Embryonic facial prominence (tissue), 1 donor: ENCODE data around the gene INTS13.
"Not testable (repeated sequence)": the region's sequence is repeated elsewhere in the genome, so short reads cannot be mapped to it uniquely, and the experiment has no call there.

Source experiments
- DNase-seq: peaks from one replicate; pipeline ENCODE4 v3.0.0-alpha.2; 2016; ENCODE audit errors: extremely low spot score

INTS13 gene

DNA sequence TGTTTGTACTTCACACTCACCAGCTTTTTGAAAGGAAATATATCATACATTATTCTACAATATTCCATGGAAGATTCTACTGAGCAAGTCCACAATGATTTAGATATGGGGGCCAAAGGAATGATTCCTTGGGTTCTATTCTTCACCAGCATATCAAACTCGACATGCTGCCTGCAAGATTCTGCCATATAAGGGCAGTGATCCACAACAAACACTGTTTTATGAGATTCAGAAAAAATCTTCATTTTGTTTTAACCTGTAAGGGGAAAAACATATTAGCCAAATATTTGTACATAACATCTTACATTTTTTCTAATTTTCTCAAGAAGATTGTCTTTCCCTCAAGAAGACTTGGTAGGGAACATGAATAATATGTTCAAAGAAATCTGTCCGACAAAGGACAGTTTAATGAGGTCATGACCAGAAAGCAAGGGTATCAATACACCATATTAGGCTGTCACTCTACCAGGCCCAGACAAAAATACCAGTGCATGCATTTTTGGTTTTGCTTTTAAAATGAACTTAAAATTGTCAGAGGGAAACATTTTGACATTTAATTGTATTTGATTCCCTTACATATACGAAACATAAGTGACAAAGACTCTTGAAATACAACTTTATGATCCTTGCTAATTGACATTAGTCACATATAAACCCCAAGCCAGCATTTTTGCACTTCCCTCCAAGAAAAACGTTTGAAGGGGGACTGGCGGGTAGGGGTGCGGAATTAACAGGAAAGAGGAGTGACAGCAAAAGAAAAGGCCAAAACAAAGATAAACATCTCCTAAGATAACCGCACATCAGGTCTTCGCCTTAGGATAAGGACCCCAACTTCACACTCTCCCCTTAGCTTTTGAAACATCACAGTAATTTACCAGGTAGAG, 980 bp downstream of the INTS13 start:
- no peak for DNase-seq

DNA sequence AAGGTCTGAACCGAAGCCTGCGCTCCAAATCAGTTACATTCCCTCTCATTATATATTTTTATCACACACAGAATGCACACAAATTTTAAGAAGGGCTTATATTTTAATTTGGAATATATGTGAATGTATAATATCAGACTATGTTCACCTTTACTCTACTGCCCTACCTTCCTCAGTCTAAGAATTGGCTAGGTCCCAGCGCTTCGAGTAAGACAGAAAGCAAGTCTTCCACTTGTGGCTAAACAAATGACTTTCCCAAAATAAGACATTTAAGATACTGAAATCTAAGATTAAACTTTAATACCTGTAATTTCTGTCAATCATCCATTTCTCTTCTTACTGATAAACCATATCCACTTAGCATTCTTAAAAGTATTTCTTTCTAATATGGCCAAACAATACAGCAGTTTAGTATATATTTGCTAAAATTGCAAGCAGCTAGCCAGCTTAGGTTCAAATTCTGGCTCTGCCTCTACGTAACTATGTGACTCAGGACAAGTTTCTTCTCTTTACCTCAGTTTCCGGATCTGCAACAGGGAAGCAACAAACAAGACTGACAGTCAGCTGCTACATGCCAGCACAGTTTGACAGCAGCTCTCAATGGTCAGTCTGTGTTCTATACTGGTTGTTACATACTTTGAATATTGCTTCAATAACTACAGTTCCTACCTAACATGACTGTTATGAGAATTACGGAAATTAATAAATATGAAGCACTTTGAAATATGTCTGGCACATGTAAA, 2.0 kb downstream of the INTS13 start:
- DNase-seq = no peak

DNA sequence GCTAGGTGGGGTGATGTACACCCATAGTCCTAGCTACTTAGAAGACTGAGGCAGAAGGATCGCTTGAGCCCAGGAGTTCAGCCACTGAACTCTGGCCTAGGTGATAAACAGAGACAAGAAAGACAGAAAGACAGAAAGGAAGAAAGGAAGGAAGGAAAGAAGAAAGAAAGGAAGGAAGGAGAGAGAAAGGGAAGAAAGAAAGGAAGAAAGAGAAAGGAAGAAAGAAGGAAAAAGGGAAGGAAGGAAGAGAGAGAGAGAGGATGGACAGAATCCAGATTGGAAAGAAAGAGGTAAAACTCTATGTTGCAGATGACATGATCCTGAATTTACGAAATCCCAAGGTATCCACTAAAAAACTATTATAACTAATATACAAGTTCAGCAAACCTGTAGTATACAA, 8.2 kb downstream of the INTS13 start:
- DNase-seq = no peak

DNA sequence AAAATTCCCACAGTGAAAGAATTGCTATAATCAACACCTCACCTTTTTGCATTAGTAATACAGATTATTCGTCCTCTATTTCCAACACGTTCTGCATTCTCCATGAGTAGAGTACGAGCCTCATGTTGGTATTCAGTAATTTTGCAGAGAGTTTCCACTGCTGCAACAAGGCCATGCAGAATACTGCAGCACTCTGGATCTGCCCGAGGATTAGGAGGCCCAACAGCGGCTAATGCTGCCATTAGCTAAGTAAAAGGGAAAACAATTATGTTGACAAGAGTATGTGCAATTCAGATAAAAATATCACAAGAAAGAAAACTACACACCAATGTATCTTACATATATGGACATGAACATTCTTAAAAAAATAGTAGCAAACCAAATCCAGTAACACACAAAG, 9.1 kb downstream of the INTS13 start:
- DNase-seq = no peak

DNA sequence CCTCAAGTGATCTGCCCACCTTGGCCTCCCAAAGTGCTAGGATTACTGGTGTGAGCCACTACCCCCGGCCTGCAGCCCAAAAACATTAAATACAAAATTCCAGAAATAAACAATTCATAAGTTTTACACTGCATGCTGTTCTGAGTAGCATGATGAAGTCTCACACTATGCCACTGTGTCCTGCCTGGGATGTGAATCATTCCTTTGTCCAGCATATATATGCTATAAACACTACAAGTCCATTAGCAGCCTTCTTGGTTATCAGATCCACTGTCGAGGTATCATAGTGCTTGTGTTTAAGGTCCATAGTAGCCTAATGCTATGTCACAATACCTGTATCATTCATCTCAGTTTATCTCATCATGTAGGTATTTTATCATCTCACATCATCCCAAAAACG, 15.9 kb downstream of the INTS13 start:
- no peak for DNase-seq

DNA sequence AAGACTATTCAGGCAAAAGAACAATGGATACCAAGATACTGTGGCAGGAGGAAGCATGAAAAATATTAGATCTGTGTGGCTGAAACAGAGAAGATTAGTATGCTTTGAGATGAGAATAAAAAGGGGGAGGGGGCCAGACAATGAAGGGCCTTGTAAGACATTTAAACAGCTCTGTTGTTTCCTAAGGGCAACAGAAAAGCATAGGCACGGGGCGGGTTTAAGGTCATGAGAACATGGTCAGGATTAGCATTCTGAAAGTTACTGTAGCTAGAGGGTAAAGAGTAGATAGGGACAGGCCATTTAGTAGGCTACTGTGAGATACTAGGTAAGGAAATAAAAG, 18.6 kb downstream of the INTS13 start:
- DNase-seq = no peak

DNA sequence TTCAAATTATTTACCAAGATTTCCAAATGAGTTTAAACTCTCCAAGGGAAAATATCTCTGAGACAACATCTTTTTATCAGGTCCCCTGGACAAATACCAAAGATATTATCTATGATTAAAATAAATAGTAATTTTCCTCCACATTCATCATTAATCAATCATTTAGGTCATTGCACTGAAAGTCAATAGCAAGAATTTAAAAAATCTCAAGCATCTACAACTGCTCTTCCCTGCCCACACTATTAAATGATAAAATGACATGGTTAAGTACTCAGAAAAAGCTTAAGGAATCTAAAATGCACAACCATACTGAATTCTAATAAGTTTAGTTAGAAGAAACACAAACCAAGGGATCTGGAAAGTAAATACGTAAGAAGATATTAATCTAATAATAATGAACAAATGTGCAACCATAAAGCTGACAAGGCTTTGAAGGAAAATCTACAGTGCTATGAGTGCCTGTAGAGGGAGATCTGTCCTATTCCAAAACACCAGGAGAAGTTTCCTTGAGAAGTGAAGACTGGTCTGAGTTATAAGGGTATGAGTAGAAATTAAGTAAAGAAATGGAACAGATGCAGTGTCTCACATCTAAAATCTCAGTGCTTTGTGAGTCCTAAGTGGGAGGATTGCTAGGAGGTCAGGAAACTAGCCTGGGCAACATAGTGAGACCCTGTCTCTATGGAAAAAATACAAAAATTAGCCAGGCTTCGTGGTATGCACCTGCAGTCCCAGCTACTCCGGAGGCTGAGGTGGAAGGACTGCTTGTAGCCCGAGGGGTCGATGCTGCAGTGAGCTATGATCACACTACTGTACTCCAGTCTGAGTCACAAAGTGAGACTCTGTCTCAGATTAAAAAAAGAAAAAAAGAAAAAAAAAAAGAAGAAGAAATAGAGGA, 19.2 kb downstream of the INTS13 start:
- no peak for DNase-seq

DNA sequence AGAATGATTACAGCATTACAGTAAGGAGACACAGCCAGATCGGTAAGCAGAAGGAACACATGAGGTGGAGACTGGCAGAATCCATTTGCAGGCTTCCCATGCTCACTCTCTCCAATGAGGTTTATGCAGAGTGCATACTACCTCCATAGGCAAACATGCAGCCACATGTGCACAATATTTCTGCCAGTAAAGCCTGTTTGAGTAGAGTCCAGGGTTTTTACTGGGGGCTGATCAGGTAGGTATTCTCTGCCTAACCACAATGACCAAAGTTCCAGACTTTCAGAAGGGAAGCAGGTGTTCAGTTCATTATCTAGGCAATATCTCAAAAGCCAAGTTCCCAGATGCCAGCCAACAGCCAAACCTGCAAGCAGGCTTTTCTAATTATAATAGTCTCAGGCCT, 31.1 kb downstream of the INTS13 start:
- no peak for DNase-seq

DNA sequence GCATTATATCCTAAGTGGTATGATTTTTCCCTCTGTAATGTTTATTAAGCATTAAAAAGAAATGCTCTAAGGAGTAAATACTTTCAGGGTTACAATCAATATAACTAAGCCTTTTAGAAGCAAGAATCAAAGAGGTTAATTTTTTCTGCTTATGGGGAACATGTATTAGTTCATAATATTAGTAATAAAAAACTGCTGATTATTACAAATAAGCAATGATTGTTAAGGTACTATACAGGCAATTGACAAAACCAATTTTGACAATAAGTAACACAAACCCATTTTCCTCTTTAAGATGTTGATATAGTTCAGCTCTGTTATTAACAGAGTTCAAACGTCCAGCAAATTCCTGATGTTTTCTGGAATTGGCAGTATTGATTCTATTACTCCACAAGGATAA, 31.8 kb downstream of the INTS13 start:
- DNase-seq = no peak

DNA sequence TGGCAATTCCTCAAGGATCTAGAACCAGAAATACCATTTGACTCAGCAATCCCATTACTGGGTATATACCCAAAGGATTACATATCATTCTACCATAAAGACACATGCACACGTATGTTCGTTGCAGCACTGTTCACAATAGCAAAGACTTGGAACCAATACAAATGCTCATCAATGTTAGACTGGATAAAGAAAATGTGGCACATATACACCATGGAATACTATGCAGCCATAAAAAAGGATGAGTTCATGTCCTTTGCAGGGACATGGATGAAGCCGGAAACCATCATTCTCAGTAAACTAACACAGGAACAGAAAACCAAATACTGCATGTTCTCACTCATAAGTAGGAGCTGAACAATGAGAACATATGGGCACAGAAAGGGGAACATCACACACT, 34.4 kb downstream of the INTS13 start:
- DNase-seq = not testable (repeated sequence)

DNA sequence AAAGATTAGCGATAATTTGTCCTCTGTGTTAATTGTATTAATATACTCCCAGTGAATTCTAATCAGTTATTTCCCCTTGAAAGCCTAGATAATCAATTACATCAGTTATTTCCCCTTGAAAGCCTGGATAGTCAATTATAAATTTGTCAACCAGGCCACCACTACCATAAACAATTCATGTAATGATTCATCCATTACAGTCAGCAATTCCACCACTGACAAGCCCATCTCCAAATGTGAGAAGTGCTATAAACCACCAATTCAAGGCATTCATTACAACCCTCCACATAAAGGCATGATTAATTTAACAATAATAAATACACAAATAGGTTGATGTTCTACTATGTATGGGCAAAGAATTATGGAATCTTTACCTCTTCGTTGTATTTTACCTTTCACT, 40.9 kb downstream of the INTS13 start:
- no peak for DNase-seq

DNA sequence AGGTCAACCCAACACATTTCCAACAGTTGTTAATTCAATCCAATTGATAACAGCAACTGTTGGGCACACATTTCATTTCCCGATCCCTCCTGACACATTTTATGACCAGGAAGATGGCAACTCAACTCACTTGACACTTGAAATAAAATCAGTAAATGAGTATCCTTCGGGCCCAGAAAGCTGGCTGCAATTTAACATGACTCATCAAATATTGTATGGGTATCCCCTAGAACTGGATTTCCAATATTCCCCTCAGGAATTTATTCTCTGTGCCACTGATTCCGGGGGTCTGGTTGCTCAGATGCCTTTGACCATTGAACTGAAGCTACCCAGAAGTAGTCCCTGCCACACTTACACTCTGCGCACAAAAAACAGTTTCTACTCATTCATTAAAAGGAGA, 42.1 kb downstream of the INTS13 start:
- no peak for DNase-seq

DNA sequence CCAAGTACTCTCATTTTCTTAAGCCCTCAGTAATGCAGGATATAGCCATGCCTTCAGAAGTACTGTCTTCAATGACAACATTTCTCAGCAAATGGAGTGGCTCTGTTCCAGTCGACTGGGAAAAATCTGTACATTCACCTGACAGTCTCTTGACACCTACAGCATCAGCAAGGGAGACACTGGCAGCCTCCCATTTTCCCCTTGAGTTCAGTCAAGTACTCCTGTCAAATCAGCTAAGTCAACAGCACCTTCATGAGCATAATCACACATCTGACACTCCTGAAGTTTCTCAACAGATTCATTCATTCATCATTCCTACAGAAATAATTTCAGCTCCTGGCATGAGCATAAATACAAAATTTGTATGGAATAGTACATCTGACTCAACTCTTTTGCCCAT, 46.1 kb downstream of the INTS13 start:
- DNase-seq = no peak

DNA sequence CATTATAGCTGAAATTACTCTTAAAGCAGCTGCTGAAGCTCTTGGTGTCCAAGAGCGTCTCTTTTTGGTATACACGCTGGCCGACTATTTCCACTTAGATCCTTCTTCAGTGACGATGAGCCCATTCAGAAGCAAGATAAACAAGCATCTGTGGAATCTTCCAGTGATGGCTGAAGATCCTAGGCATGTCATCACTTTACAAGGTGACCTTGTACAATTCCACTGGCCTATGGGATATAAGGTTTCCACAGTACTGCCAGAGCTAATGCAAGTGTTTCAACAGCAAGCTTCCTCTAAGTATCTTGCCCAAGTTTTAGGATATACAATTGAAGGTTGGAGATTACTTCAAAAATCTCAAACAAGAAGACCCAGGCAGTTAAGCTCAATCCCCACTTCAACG, 47.0 kb downstream of the INTS13 start:
- no peak for DNase-seq

DNA sequence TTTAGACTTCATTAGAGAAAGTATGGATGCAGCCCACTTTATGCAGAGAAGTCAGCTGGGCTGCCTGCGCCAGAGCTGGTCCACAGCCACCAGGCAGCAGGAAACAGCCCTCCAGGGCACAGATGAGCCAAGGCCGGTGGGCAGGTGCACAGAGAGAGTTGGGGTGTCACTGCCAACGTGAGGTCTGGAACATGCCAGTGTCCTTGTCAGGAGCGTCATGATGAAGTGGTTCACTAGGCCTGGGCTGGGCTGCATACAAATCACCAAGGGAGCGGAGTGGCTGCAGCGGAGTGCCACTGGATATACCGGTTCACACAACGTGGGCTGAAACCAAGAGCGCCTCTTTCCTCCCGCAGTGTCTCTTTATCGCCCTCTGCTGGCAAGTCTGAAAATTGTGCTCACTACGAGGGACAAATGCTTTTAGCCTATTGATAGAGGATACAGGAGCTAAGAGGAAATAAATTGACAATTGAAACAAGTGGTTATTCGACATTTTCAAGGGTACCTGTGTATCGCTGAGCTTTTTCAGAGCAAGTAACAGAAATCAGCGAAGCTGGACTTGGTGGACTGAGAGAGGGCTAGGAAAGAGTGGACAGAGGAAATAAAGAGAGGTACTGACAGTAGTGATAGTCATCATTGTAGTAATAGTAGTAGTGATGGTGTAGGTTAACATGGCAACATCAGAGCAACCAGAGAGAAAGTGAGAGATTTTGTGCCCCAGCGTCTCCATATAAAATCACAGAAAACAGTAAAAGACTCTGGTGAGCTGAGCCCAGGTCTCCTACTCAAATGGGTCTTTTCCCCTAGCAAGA, 52.8 kb downstream of the INTS13 start:
- peak; percentile 68 for DNase-seq

DNA sequence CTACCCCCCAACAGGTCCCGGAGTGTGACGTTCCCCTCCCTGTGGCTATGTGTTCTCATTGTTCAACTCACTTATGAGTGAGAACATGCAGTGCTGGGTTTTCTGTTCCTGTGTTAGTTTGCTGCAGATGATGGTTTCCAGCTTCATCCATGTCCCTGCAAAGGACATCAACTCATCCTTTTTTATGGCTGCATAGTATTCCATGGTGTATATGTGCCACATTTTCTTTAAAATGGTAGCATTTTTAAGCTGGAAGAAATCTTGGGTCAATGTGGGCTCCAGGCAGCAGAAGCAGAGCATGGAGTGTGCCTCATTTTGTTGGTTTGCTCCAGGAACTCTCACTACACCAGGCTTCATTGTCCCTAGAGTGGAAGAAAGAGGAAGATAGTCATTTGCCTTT, 57.2 kb downstream of the INTS13 start:
- DNase-seq = no peak

DNA sequence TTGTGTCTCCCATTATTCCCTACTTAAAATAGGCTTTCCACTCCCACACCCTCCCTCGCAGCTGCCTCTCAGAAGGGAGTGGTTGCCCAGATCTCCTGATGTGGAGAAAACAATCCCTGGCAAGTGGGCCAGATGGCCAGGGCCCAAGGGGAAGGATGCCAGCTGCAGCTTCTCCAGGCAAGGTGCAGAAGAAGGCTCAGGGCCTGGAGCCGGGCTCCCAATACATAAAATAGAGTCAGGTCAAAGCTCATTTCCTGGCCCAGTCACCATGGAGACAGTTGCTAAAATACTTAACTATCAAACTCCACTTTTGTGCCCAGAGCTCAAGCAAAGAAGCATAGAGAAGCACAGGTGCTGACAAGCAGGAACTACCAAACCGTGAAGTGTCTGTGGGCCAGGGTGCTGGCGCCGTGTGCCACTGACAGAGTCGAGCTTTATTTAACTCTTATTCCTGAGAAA, 59.1 kb downstream of the INTS13 start:
- no peak for DNase-seq

DNA sequence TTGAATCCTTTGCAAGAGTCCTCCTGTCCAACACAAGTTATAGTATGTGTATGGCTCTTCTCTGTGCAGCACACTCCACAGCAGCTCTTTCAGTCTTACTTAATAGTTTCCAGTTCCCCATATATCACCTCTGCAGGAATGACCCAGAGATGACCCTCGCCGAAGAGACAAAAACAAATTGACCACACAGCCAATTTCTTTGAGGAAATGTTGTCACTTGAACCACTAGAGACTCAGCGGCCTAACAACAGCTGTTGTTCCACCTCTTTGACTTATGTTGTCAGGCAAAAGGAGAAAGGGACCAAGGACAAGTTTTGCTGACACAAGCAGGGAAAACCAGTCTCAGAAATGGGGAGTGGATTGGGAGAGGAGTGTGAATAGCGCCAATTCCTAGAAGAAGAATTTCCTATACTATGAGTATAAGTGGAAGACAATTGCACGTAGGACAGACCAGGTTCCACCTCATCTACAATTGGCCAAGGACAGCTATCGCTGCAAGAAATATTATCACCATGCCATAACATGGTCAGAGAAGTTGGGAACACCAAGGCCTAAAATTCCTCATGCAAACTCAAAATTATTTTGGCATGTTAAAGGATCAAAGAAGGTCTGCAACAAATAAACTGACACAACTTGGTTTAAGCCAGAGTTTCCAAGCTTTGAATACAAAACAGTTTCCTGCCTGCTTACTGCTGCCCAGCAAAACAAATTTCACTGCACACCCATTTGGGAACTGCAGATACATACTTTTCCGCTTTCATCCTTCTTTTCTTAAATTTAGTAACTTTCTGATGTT, 63.1 kb downstream of the INTS13 start:
- DNase-seq = no peak

DNA sequence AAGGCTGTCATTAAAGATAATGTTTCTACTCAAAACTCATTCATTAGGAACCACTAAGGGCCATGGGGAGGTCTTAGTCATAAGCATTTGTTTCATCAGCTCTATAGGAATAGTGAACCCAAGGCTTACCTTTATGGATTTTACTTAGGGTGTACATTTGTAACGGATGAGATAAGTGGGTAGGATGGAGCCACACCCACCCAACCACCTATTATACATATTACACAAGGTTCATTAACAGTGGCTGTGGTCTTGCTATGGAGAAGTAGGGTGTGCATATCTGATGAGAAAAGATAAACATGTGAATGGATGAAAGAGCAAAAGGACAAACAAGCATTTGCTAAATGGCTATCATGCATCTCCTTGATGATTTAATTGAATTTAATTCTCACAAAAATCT, 65.2 kb downstream of the INTS13 start:
- DNase-seq = no peak

DNA sequence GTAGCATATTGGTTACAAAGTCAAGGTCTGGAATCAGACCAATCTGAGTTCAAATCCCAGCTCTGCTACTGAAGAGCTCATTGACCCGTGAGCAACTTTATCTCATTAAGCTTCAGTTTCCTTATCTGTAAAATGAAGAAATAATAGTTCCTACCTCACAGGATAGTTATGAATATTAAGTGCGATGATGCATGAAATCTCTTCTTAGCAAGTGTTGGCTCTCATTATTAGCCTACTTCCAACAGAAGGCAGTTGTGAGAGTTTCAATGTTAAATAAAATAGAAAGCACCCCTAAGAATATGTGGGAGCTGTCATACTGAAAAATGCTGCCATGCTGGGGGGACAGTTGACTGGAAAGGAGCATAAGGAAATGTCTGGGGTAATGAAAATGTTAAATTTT, 65.8 kb downstream of the INTS13 start:
- no peak for DNase-seq
